ENCODE data around the gene AAGAB.

AAGAB gene

DNA sequence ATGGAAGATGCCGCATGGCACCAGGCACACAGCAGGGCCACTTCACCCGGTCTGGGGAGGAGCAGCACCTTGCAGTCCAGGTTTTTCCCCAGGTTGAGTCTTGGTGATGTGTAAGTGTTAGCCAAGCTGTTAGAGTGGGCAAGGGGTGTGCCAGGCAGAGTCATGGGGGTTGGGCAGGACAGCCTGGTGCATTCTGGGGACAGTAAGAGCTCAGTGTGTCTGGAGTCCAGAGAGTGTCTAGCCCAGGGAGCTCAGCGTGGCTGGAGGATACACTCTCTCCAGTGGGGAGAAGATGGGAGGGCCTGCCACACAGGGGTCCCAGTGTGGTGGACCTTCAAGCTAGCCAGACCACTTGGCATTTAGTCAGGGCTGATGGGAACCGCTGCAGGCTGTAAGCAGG lies 87.4 kb downstream of the AAGAB start:
- no peak overlapping the region for H3K27ac ChIP-seq (ENCODE audit: insufficient read depth, low read length, poor library complexity, severe bottlenecking)
- H3K4me3 ChIP-seq (ENCODE audit: insufficient read depth, low read depth, low read length, poor library complexity, severe bottlenecking) = no peak overlapping the region

DNA sequence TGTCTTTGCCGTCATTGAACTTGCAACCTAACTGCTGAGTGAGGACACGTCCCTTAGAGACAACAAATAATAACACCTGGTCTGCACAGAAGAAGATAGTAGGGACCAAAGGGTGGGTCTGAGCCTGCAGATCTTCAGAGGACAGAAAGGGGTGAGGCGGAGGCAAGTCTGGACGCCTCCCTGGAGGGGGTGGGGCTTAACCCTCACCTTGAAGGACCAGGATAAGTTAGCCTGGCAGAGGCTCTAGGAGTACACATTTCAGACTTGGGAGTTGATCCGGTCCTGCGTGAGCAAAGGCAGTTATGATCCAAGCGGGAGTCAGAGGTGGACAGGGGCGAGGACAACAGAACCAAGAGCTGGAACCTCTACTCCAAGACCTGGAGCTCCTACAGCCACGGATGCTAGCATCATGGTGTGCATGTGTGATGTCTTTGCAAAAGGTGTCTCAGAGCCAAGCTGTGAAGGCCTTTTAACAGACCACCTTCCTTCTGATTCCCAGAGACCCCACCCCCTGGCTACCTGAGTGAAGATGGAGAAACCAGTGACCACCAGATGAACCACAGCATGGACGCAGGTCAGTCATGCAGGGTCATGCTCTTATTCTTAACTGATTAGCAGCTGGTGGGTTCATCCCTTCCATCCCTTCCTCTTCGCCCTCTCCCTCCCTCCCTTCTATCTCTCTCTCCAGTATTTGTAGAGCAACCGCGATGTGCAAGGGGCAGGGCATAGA lies 88.0 kb downstream of the AAGAB start:
- H3K36me3 ChIP-seq (ENCODE audit: control insufficient read depth, insufficient read depth, low read length) = peaks cover 56% of the 10 kb centered on the region
- H3K4me3 ChIP-seq (ENCODE audit: insufficient read depth, low read depth, low read length, poor library complexity, severe bottlenecking) = no peak overlapping the region
- no peaks in the 10 kb centered on the region for H3K4me1 ChIP-seq (ENCODE audit: control insufficient read depth, insufficient read depth, low read length, poor library complexity, severe bottlenecking)
- no peak overlapping the region for H3K27ac ChIP-seq (ENCODE audit: insufficient read depth, low read length, poor library complexity, severe bottlenecking)
- no peak for DNase-seq
- H3K27me3 ChIP-seq (replicated peaks; ENCODE audit: control insufficient read depth, insufficient read depth, low read length, poor library complexity, severe bottlenecking) = no peaks in the 10 kb centered on the region
- H3K9me3 ChIP-seq (ENCODE audit: control insufficient read depth, low read length) = no peaks in the 10 kb centered on the region

More for the DNA sequence above, 87.4 kb downstream of the AAGAB start:
- Histone ChIP-seq H3K27me3 (replicated peaks; ENCODE audit: control insufficient read depth, insufficient read depth, low read length, poor library complexity, severe bottlenecking) (no peaks in the 10 kb centered on the region), H3K36me3 (ENCODE audit: control insufficient read depth, insufficient read depth, low read length) (peaks cover 59% of the 10 kb centered on the region), H3K9me3 (ENCODE audit: control insufficient read depth, low read length) (no peaks in the 10 kb centered on the region), H3K4me1 (ENCODE audit: control insufficient read depth, insufficient read depth, low read length, poor library complexity, severe bottlenecking) (no peaks in the 10 kb centered on the region)
- no peak for DNase-seq

DNA sequence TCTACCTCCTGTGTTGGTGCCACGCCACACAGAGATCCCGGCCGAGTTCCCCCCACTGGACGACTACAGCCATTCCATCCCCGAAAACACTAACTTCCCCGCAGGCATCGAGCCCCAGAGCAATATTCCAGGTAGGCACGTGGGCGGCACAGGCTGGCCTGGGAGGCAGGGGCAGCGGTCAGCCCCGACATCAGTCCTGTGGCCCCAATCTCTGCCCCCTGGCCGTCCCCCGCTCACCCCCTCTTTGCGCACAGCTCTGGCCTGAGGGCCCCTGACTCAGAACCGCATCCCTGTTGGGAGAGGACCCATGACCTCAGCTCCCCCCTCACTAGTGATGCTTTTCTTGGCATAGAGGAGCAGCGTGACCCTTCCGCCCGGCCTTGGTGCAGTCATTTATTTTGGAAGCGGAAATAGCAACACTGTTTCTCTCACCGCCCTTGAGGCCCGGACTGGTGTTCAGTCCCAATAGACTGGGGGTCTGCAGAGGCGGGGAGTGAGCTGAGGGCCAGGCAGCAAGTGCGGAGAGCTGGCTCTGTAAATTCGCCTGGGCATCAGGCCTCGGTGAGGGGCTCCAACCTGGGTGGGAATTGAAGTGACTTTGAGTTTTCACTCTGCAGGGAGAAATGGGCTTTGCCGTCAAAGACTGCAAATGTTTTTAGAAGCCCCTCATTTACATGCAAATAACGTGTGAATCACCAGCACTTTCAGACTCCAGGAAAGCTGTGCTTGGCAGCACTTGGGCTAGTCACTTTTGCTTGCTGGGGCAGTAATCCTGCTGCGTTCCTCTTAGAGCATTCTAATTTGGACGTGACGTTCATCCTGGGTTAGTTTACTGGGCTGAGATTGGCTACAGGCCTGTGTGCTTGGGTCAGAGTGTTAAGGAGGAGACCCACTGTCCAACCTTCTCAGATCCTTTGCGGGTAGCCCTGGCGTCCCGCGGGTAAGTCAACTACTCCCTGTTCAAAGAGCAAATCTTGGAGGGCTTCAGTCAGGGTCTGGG lies 88.9 kb downstream of the AAGAB start:
- peaks cover 47% of the 10 kb centered on the region for H3K36me3 ChIP-seq (ENCODE audit: control insufficient read depth, insufficient read depth, low read length)
- H3K27me3 ChIP-seq (replicated peaks; ENCODE audit: control insufficient read depth, insufficient read depth, low read length, poor library complexity, severe bottlenecking) = no peaks in the 10 kb centered on the region
- no peak for DNase-seq
- H3K4me1 ChIP-seq (ENCODE audit: control insufficient read depth, insufficient read depth, low read length, poor library complexity, severe bottlenecking) = no peaks in the 10 kb centered on the region
- H3K9me3 ChIP-seq (ENCODE audit: control insufficient read depth, low read length) = no peaks in the 10 kb centered on the region
- no peak overlapping the region for H3K27ac ChIP-seq (ENCODE audit: insufficient read depth, low read length, poor library complexity, severe bottlenecking)
- no peak overlapping the region for H3K4me3 ChIP-seq (ENCODE audit: insufficient read depth, low read depth, low read length, poor library complexity, severe bottlenecking)

GRCh38 chr15:67164811-67165253 lies 89.6 kb downstream of the AAGAB start:
- peaks cover 48% of the 10 kb centered on the region for H3K36me3 ChIP-seq (ENCODE audit: control insufficient read depth, insufficient read depth, low read length)
- no peaks in the 10 kb centered on the region for H3K4me1 ChIP-seq (ENCODE audit: control insufficient read depth, insufficient read depth, low read length, poor library complexity, severe bottlenecking)
- no peak overlapping the region for H3K27ac ChIP-seq (ENCODE audit: insufficient read depth, low read length, poor library complexity, severe bottlenecking)
- no peaks in the 10 kb centered on the region for H3K9me3 ChIP-seq (ENCODE audit: control insufficient read depth, low read length)
- H3K4me3 ChIP-seq (ENCODE audit: insufficient read depth, low read depth, low read length, poor library complexity, severe bottlenecking) = no peak overlapping the region
- DNase-seq = no peak
- H3K27me3 ChIP-seq (replicated peaks; ENCODE audit: control insufficient read depth, insufficient read depth, low read length, poor library complexity, severe bottlenecking) = no peaks in the 10 kb centered on the region

DNA sequence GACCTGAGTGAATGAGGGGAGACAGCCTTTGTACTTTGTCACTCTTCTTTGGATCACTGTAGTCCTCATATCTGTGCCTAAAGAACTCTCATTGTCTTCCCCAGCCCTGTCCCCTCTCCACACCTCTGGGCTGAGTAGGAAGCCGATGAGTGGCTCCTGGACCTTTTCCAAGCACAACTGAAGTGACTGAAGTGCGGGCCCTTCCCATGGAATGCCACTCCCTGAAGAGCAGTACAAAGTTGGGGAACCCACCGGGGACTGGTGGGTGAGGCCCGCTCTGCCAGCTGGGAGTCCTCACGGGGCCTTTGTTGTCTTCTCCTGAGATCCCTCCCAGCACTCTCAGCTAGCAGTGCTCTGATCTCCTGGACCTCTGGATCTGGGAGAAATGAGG lies 90.1 kb downstream of the AAGAB start:
- no peaks in the 10 kb centered on the region for H3K4me1 ChIP-seq (ENCODE audit: control insufficient read depth, insufficient read depth, low read length, poor library complexity, severe bottlenecking)
- H3K4me3 ChIP-seq (ENCODE audit: insufficient read depth, low read depth, low read length, poor library complexity, severe bottlenecking) = no peak overlapping the region
- H3K36me3 ChIP-seq (ENCODE audit: control insufficient read depth, insufficient read depth, low read length) = peaks cover 45% of the 10 kb centered on the region
- no peak for DNase-seq
- H3K27ac ChIP-seq (ENCODE audit: insufficient read depth, low read length, poor library complexity, severe bottlenecking) = no peak overlapping the region
- no peaks in the 10 kb centered on the region for H3K27me3 ChIP-seq (replicated peaks; ENCODE audit: control insufficient read depth, insufficient read depth, low read length, poor library complexity, severe bottlenecking)
- H3K9me3 ChIP-seq (ENCODE audit: control insufficient read depth, low read length) = no peaks in the 10 kb centered on the region

DNA sequence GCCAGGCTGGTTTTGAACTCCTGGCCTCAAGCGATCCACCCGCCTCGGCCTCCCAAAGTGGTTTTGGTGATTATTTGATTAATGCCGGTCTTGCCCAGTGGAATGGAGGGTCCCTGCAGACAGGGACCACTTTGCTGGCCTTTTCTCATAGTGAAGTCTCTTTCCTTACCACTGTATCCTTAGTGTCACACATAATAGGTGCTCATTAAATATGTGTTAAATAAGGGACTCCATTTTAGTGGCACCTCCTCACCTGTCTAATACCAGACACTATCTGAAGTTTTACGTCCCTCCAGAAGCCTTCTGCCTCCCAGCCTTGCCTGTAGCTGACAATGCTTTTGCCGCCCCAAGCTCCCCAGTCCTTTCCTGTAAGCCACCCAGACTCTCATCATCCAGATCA lies 91.3 kb downstream of the AAGAB start:
- Histone ChIP-seq H3K4me3 (ENCODE audit: insufficient read depth, low read depth, low read length, poor library complexity, severe bottlenecking) (no peak overlapping the region), H3K27ac (ENCODE audit: insufficient read depth, low read length, poor library complexity, severe bottlenecking) (no peak overlapping the region), H3K36me3 (ENCODE audit: control insufficient read depth, insufficient read depth, low read length) (peaks cover 42% of the 10 kb centered on the region), H3K4me1 (ENCODE audit: control insufficient read depth, insufficient read depth, low read length, poor library complexity, severe bottlenecking) (no peaks in the 10 kb centered on the region), H3K9me3 (ENCODE audit: control insufficient read depth, low read length) (no peaks in the 10 kb centered on the region), H3K27me3 (replicated peaks; ENCODE audit: control insufficient read depth, insufficient read depth, low read length, poor library complexity, severe bottlenecking) (no peaks in the 10 kb centered on the region)
- DNase-seq = no peak

DNA sequence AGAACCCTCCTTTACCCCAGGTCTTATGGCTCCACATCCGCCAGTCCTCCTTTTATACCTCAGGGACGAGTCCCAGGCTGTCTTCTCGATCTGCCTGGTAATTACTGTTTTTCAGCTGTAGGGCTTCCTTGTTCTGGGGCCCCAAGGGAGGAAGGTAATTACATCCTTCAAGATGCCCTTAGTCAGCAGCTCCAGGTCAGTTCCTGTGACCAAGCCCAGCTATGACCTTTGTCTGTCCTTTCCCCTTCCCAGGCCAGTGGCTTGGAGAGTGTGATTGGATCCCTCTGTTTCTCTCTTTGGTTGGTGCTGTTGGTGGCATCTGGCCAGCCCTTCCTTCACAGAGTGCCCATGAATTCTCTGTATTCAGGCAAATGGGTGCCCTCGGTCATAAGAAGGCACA lies 92.6 kb downstream of the AAGAB start:
- no peak overlapping the region for H3K27ac ChIP-seq (ENCODE audit: insufficient read depth, low read length, poor library complexity, severe bottlenecking)

GRCh38 chr15:67161412-67161811 lies 93.0 kb downstream of the AAGAB start:
- H3K27me3 ChIP-seq (replicated peaks; ENCODE audit: control insufficient read depth, insufficient read depth, low read length, poor library complexity, severe bottlenecking) = no peaks in the 10 kb centered on the region
- H3K27ac ChIP-seq (ENCODE audit: insufficient read depth, low read length, poor library complexity, severe bottlenecking) = no peak overlapping the region
- no peaks in the 10 kb centered on the region for H3K9me3 ChIP-seq (ENCODE audit: control insufficient read depth, low read length)
- H3K4me1 ChIP-seq (ENCODE audit: control insufficient read depth, insufficient read depth, low read length, poor library complexity, severe bottlenecking) = peaks cover 5% of the 10 kb centered on the region
- peaks cover 25% of the 10 kb centered on the region for H3K36me3 ChIP-seq (ENCODE audit: control insufficient read depth, insufficient read depth, low read length)
- H3K4me3 ChIP-seq (ENCODE audit: insufficient read depth, low read depth, low read length, poor library complexity, severe bottlenecking) = no peak overlapping the region
- no peak for DNase-seq

More for the DNA sequence above, 92.6 kb downstream of the AAGAB start:
- Histone ChIP-seq H3K4me1 (ENCODE audit: control insufficient read depth, insufficient read depth, low read length, poor library complexity, severe bottlenecking) (peaks cover 5% of the 10 kb centered on the region), H3K36me3 (ENCODE audit: control insufficient read depth, insufficient read depth, low read length) (peaks cover 30% of the 10 kb centered on the region), H3K27me3 (replicated peaks; ENCODE audit: control insufficient read depth, insufficient read depth, low read length, poor library complexity, severe bottlenecking) (no peaks in the 10 kb centered on the region), H3K9me3 (ENCODE audit: control insufficient read depth, low read length) (no peaks in the 10 kb centered on the region), H3K4me3 (ENCODE audit: insufficient read depth, low read depth, low read length, poor library complexity, severe bottlenecking) (no peak overlapping the region)
- DNase-seq = no peak

DNA sequence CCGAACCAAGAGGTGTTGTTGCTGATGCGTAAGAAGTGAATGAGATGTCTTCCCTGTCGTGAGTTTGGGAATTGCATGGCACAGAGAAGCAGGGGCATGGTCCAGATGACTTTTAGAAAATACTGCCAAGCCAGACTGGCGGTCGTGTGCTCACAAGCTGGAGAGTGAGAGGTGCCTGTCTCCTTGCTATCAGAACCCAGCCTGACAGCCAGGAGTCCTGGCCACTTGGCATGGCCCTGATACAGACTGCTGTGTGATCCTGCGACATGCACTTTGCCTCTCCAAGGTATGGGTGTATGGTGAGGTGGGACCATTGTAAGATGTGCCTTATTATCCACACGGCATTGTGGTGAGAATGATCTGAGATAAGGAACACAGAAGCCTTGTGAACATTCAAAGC lies 96.1 kb downstream of the AAGAB start:
- DNase-seq = no peak
- Histone ChIP-seq H3K27ac (ENCODE audit: insufficient read depth, low read length, poor library complexity, severe bottlenecking) (no peak overlapping the region), H3K4me3 (ENCODE audit: insufficient read depth, low read depth, low read length, poor library complexity, severe bottlenecking) (no peak overlapping the region), H3K9me3 (ENCODE audit: control insufficient read depth, low read length) (no peaks in the 10 kb centered on the region), H3K27me3 (replicated peaks; ENCODE audit: control insufficient read depth, insufficient read depth, low read length, poor library complexity, severe bottlenecking) (no peaks in the 10 kb centered on the region), H3K4me1 (ENCODE audit: control insufficient read depth, insufficient read depth, low read length, poor library complexity, severe bottlenecking) (peaks cover 5% of the 10 kb centered on the region), H3K36me3 (ENCODE audit: control insufficient read depth, insufficient read depth, low read length) (peaks cover 8% of the 10 kb centered on the region)

All from effector memory CD4-positive, alpha-beta T cell (primary cell).